ENCODE data around the gene KLRK1.

DNA sequence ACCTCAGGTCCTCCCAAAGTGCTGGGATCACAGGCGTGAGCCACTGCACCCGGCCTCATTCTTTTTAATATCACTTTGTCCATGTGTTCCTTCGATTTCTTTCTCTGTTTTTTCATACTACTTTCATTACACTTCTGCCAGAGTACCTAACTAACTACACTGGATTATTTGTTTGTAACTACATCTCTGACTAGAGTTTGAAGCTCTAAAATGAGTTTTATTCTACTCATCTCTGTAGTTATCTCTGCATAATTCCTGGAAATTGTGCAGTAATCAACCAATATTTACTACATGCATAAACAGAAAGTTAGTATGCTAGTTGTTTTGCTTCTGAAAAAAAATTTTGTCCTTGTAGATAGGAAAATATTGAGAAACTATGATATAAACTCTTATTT lies 15.2 kb downstream of the KLRK1 start:
- TF ChIP-seq, protein P1, sequence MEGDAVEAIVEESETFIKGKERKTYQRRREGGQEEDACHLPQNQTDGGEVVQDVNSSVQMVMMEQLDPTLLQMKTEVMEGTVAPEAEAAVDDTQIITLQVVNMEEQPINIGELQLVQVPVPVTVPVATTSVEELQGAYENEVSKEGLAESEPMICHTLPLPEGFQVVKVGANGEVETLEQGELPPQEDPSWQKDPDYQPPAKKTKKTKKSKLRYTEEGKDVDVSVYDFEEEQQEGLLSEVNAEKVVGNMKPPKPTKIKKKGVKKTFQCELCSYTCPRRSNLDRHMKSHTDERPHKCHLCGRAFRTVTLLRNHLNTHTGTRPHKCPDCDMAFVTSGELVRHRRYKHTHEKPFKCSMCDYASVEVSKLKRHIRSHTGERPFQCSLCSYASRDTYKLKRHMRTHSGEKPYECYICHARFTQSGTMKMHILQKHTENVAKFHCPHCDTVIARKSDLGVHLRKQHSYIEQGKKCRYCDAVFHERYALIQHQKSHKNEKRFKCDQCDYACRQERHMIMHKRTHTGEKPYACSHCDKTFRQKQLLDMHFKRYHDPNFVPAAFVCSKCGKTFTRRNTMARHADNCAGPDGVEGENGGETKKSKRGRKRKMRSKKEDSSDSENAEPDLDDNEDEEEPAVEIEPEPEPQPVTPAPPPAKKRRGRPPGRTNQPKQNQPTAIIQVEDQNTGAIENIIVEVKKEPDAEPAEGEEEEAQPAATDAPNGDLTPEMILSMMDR (IDR thresholded peaks at IDR 0.05) = no peak
- TF ChIP-seq POLR2A (IDR thresholded peaks at IDR 0.05) = no peak

Data from heart left ventricle (tissue), 13 donors.